Astrocyte (in vitro differentiated cells and primary cell): Measurements from ENCODE around the gene NBPF3. TPM values are rescaled to one million over a fixed set of nuclear protein-coding genes. Genes with fewer than 3 reads are reported as not detected.

Experiments
- DNase-seq: peaks from one replicate; pipeline ENCODE4 v3.0.0-alpha.2; 2010; ENCODE audit warnings: low read depth
- FAIRE-seq: peaks from 2 replicates; lab custom pipeline; 2011; peaks lifted over from hg19 to GRCh38; lab: Jason Lieb, UNC
- H2AFZ ChIP-seq: 2 replicates; pipeline ENCODE4 v1.6.0; 2012; ENCODE audit warnings: low read depth, low read length, inconsistent platforms
- H3K27ac ChIP-seq: 2 replicates; pipeline ENCODE4 v1.5.1; 2011; ENCODE audit warnings: low read depth, low read length, inconsistent platforms
- H3K27me3 ChIP-seq: 2 replicates; pipeline ENCODE4 v1.6.0; 2011; ENCODE audit warnings: low read length, inconsistent platforms; ENCODE audit not compliant: insufficient read depth
- H3K36me3 ChIP-seq: 2 replicates; pipeline ENCODE4 v1.5.1; 2011; ENCODE audit warnings: low read length, inconsistent platforms; ENCODE audit not compliant: insufficient read depth
- H3K4me1 ChIP-seq: 2 replicates; pipeline ENCODE4 v1.5.1; 2011; ENCODE audit warnings: low read length, inconsistent platforms; ENCODE audit not compliant: insufficient read depth
- H3K4me2 ChIP-seq: 2 replicates; pipeline ENCODE4 v1.6.0; 2012; ENCODE audit warnings: low read length, inconsistent platforms
- H3K4me3 ChIP-seq: 2 replicates; pipeline ENCODE4 v1.5.1; 2011; ENCODE audit warnings: low read depth, mild to moderate bottlenecking, low read length, inconsistent platforms; ENCODE audit not compliant: insufficient read depth
- H3K79me2 ChIP-seq: 2 replicates; pipeline ENCODE4 v1.6.0; 2012; ENCODE audit warnings: mild to moderate bottlenecking, low read length, inconsistent platforms; ENCODE audit not compliant: insufficient read depth
- H3K9ac ChIP-seq: 2 replicates; pipeline ENCODE4 v1.6.0; 2012; ENCODE audit warnings: mild to moderate bottlenecking, low read length, inconsistent platforms
- H3K9me3 ChIP-seq: 2 replicates; pipeline ENCODE4 v1.5.1; 2012; ENCODE audit warnings: low read depth, mild to moderate bottlenecking, low read length, inconsistent platforms; ENCODE audit not compliant: insufficient read depth
- H4K20me1 ChIP-seq: 2 replicates; pipeline ENCODE4 v1.6.0; 2012; ENCODE audit warnings: low read length, inconsistent platforms; ENCODE audit not compliant: insufficient read depth
- H3K27ac Mint-ChIP-seq: one replicate; pipeline ENCODE4 v1.8.0; 2021; ENCODE audit warnings: mild to moderate bottlenecking, mixed read lengths; ENCODE audit not compliant: unreplicated experiment
- H3K27me3 Mint-ChIP-seq: one replicate; pipeline ENCODE4 v1.8.0; 2021; ENCODE audit warnings: low read depth, mixed read lengths; ENCODE audit not compliant: unreplicated experiment
- H3K36me3 Mint-ChIP-seq: one replicate; pipeline ENCODE4 v1.8.0; 2021; ENCODE audit warnings: low read depth, mixed read lengths; ENCODE audit not compliant: unreplicated experiment
- H3K4me1 Mint-ChIP-seq: one replicate; pipeline ENCODE4 v1.8.0; 2021; ENCODE audit warnings: low read depth, mixed read lengths; ENCODE audit not compliant: unreplicated experiment
- H3K4me3 Mint-ChIP-seq: one replicate; pipeline ENCODE4 v1.8.0; 2021; ENCODE audit warnings: mild to moderate bottlenecking, moderate library complexity, mixed read lengths; ENCODE audit not compliant: unreplicated experiment
- H3K9me3 Mint-ChIP-seq: one replicate; pipeline ENCODE4 v1.8.0; 2021; ENCODE audit warnings: mild to moderate bottlenecking, mixed read lengths; ENCODE audit not compliant: unreplicated experiment
- EZH2 ChIP-seq: IDR thresholded peaks from 2 replicates; pipeline ENCODE4 v1.6.1; 2012; ENCODE audit warnings: mild to moderate bottlenecking, low read length, inconsistent platforms; ENCODE audit not compliant: insufficient read depth
- total RNA-seq: library from RNA; stranded (reverse); gene quantifications from 2 replicates; pipeline ENCODE4 v1.2.1, GENCODE V29; 2021

Gene NBPF3
- total RNA-seq, 1 donor from 2014 or later: 6.0 TPM

DNA sequence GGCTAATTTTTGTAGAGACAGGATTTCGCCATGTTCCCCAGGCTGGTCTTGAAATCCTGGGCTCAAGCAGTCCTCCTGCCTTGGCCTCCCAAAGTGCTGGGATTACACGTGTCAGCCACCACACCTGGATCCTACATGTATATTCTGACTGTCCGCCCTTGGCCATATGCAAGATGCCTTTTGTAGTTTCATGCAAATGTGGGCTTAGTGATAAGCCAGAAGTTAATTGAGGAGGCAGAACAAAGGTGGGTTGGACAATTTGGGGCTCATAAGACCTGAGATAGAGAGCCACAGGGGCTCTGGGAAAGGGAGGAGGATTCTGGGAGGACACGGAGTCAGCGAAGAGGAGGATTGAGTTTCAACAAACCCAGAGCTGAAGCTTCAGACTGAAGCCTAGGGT is 94.2 kb downstream of the NBPF3 start:
- no peak for FAIRE-seq
- no peak overlapping the region for H3K4me3 Mint-ChIP-seq
- H3K36me3 Mint-ChIP-seq: peaks cover 2% of the 10 kb centered on the region

More for the DNA sequence above, 94.2 kb downstream of the NBPF3 start:
- Histone ChIP-seq H3K4me3 (no peak overlapping the region), H3K9me3 (no peaks in the 10 kb centered on the region), H3K36me3 (no peaks in the 10 kb centered on the region), H3K9ac (no peak overlapping the region), H3K79me2 (no peaks in the 10 kb centered on the region), H3K27ac (no peak overlapping the region), H4K20me1 (peaks cover 5% of the 10 kb centered on the region), H3K4me2 (no peak overlapping the region), H2AFZ (no peak overlapping the region), H3K27me3 (peaks cover 36% of the 10 kb centered on the region), H3K4me1 (peaks cover 7% of the 10 kb centered on the region)
- H3K9me3 Mint-ChIP-seq: no peaks in the 10 kb centered on the region
- peaks cover 14% of the 10 kb centered on the region for H3K27me3 Mint-ChIP-seq
- no peak for DNase-seq
- peaks cover 5% of the 10 kb centered on the region for H3K4me1 Mint-ChIP-seq
- no peak for TF ChIP-seq EZH2
- H3K27ac Mint-ChIP-seq: no peak overlapping the region

Other genes starting within 250 kb of the NBPF3 start
- 172 and 182 TPM in 2 replicates for gene ECE1, start 149.7 kb upstream of the NBPF3 start, total RNA-seq
- gene ALPL, start 69.3 kb downstream of the NBPF3 start, total RNA-seq: 24.3 and 45.4 TPM in 2 replicates
- gene RAP1GAP, start 229.2 kb downstream of the NBPF3 start, total RNA-seq: 3.2 and 5.4 TPM in 2 replicates